GM18505 (cell line): ENCODE results near the gene RPL34.
A peak's percentile ranks its signal among the peaks of the same experiment; 100 is the strongest.

Source experiments
- ATAC-seq: cut with Tn5 transposase; IDR thresholded peaks from one replicate; pipeline ENCODE4 v1.9.1; 2021; ENCODE audit not compliant: unreplicated experiment
- POLR2A ChIP-seq: IDR thresholded peaks from 4 replicates; pipeline ENCODE4 v1.6.1; 2011; ENCODE audit warnings: borderline replicate concordance; ENCODE audit not compliant: insufficient read depth, insufficient read length; ENCODE audit errors: extremely low read depth

RPL34 gene

DNA sequence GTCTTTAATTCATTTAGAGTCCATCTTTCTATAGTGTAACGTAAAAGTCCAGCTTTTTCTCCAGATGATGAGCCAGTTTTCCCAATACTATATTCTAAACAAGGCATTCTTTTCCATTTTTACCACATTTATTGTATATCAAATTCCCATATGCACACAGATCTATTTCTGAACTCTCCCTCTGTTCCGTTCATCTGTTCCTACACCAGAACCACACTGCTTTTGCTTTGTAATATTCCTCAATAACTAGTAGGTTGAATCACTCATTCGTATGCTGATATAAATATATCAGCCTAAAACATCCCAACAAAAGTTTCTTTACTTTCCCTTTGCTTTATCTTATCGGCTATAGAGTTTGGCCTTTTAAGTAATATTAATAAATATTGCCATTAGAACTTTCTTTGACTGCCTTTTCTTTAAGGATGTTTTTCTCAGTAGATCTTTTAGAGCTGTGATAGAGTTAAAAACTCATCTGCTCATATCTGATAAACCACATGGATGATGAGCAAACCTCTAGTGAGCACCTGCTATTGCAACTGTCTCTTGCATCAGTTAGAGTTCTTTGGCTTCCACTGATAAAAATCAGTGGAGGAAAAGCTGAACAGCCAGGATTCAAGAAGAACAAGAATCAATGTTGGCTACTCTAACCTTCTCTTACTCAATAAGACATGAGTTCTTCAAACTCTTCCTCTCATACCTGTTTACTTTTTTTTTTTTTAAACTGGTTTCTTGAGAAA lies 13.1 kb upstream of the RPL34 start:
- no peak for ATAC-seq
- no peak for TF ChIP-seq POLR2A

DNA sequence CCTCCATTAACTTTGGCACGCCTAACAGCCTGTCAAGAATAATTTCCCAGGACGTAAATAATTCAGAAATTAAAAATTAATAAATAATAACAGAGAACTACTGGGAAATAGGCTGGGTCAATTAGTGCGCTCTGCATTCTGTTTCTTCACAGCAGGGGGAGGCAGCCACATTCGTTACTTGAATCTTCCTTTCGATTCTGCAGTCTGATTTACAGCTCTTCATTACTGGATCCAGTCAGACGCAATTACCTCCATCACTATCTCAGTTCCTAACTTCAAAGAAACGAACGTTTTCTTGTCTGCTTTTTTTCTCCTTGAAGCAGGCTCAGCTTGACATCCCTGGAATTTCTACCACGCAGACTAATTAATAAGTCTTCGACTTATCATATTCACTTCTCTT lies 9.0 kb upstream of the RPL34 start:
- no peak for ATAC-seq
- no peak for TF ChIP-seq POLR2A

GRCh38 chr4:108612365-108612764 lies 8.0 kb upstream of the RPL34 start:
- TF ChIP-seq POLR2A = no peak
- ATAC-seq = no peak

DNA sequence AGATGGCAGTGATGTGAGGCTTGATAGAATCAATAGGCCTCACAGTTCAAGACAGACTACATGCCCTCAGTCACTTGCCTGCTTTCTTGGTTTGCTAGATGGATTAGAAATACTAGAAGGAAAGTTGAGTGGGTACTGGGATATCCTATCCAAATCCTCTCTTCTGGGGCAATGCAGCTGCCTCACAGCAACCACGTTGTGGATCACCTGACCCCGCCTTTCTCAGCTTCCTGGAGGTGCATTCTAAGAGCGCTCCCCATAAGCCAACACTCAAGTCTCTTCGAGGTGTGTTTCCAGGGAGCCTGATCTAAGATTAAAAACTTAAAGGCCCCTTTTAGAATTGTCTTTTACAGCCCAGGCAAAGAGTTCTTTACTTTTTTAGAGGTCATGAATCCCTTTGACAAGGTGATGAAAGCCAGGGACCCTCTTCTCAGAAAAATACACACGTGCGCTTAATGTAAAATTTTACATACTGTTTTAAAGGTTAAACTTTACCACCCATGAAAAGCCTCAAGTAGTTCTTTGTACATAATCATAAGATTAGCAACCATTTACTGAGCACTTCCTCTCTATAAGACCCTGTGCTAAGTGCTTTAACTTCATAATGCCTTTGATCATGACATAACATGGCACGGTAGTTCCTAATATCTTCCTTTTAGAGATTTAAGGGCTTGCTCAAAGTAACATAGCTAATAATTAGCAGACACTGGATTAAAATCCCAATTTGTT lies 840 bp upstream of the RPL34 start:
- no peak for TF ChIP-seq POLR2A
- peak; percentile 4 for ATAC-seq

GRCh38 chr4:108620933-108621905 lies 843 bp downstream of the RPL34 start:
- no peak for TF ChIP-seq POLR2A
- peak; percentile 4 for ATAC-seq

DNA sequence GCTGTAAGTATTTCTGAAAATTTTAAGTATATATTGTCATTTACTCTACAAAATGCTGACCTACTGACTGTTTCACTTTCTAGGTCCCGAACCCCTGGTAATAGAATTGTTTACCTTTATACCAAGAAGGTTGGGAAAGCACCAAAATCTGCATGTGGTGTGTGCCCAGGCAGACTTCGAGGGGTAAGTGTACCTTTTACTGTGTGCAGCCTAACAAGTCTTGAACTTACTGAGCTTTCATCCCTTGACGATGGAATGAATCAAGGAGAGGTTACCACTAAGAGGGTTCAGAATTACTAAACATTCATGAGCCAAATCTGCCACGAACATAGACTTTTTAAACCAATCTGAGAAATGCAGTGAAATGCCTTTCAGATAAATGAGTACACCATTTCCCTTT lies 1.6 kb downstream of the RPL34 start:
- TF ChIP-seq POLR2A = no peak
- no peak for ATAC-seq

GRCh38 chr4:108622828-108623227 lies 2.5 kb downstream of the RPL34 start:
- no peak for TF ChIP-seq POLR2A
- no peak for ATAC-seq

GRCh38 chr4:108624263-108625056 lies 4.1 kb downstream of the RPL34 start:
- no peak for ATAC-seq
- no peak for TF ChIP-seq POLR2A

DNA sequence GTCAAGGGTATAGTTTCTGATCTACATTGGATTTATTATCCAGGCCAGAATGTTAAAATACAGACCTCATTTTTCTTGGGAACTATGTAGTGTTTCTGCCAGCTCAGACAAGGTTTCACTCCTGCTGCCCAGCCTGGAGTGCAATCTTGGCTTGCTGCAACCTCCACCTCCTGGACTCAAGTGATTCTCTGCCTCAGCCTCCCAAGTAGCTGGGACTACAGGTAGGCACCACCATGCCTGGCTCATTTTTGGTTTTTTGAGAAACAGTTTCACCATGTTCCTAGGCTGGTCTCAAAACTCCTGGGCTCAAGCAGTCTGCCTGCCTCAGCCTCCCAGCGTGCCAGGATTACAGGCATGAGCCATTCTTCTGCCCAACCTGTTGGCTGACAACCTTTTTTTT lies 5.7 kb downstream of the RPL34 start:
- ATAC-seq = no peak
- no peak for TF ChIP-seq POLR2A

- no peak for TF ChIP-seq POLR2A
- ATAC-seq = no peak
These were observed 8.0 kb downstream of the RPL34 start for GRCh38 chr4:108628411-108628810.

- no peak for ATAC-seq
- no peak for TF ChIP-seq POLR2A
These were observed 14.8 kb downstream of the RPL34 start for GRCh38 chr4:108635070-108635655.

DNA sequence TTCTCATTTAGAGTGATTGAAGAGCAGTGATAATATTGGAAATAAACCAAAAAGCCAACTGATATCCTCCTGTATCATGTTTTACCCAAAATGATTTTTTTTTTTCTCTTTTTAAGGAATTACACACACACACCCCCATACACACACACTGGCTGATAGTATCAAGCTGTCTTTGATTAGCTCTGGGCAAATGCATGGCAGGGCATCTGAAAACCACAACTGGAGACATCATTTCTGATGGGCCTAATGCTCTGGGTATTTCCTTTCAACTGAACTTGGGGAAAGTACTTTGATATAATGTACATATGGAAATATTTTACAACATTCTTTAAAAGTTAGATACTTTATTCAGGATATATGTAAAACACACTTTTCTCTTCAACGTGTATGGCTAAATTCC lies 15.9 kb downstream of the RPL34 start:
- TF ChIP-seq POLR2A = no peak
- ATAC-seq = no peak
